K562 (cell line): Measurements from ENCODE around the gene HSF2. TPM values are rescaled to one million over a fixed set of nuclear protein-coding genes. Genes with fewer than 3 reads are reported as not detected.

Source experiments
- CEBPG ChIP-seq, 3 experiments: fragments of 200-800 bp in 1 of 3; sonication (Bioruptor generic) in 1 of 3; sonication (generic) in 1 of 3; formaldehyde crosslinking in 1 of 3; IDR thresholded peaks in 2 of 3; conservative IDR thresholded peaks in 1 of 3; 2 replicates each; pipeline versions ENCODE4 v1.6.1 to v1.8.0; 2016 to 2022; ENCODE audit warnings: missing compliant biosample characterization in 2 of 3, missing genetic modification characterization in 2 of 3, mild to moderate bottlenecking in 1 of 3, missing genetic modification reagents in 1 of 3
- CEBPZ ChIP-seq: fragments of 150-350 bp; IDR thresholded peaks from 2 replicates; pipeline ENCODE4 v1.6.1; 2014; ENCODE audit warnings: low read depth, mild to moderate bottlenecking, low read length, borderline replicate concordance
- FOXP4 ChIP-seq: sonication (generic); formaldehyde crosslinking; IDR thresholded peaks from 2 replicates; pipeline ENCODE4 v1.8.0; 2022; ENCODE audit warnings: mild to moderate bottlenecking, missing genetic modification reagents, borderline replicate concordance
- MBD2 ChIP-seq: sonication (generic); IDR thresholded peaks from 2 replicates; pipeline ENCODE4 v1.6.1; 2016; ENCODE audit warnings: low read depth, borderline replicate concordance
- OTX1 ChIP-seq: fragments of 450-650 bp; formaldehyde crosslinking; IDR thresholded peaks from 2 replicates; pipeline ENCODE4 v1.4.0; 2022; ENCODE audit warnings: mild to moderate bottlenecking
- PHF20 ChIP-seq: fragments of 450-650 bp; IDR thresholded peaks from 2 replicates; pipeline ENCODE4 v1.6.1; 2018; ENCODE audit not compliant: partially characterized antibody
- PML ChIP-seq: IDR thresholded peaks from 2 replicates; pipeline ENCODE4 v1.6.1; 2012; ENCODE audit warnings: low read length, inconsistent platforms
- POLR2AphosphoS2 ChIP-seq: IDR thresholded peaks from 2 replicates; pipeline ENCODE4 v1.6.1; 2012; ENCODE audit warnings: low read length, improper control_type of control experiment
- SRSF3 ChIP-seq: fragments of 200-400 bp; formaldehyde crosslinking; IDR thresholded peaks from 2 replicates; pipeline ENCODE4 v1.6.1; 2016; ENCODE audit warnings: mild to moderate bottlenecking, low read length, moderate library complexity; ENCODE audit not compliant: insufficient read depth
- TAF15 ChIP-seq: fragments of 200-400 bp; formaldehyde crosslinking; IDR thresholded peaks from 2 replicates; pipeline ENCODE4 v1.6.1; 2017; ENCODE audit warnings: mild to moderate bottlenecking, low read depth, low read length, moderate library complexity
- TARDBP ChIP-seq: fragments of 450-650 bp; IDR thresholded peaks from 2 replicates; pipeline ENCODE4 v1.6.1; 2016
- TCFL5 ChIP-seq: fragments of 250-450 bp; sonication (Bioruptor Pico); conservative IDR thresholded peaks from 2 replicates; pipeline ENCODE4 v1.6.1; 2021; ENCODE audit warnings: mild to moderate bottlenecking, moderate library complexity, matching md5 sums
- ZBTB8A ChIP-seq: fragments of 450-650 bp; IDR thresholded peaks from 2 replicates; pipeline ENCODE4 v1.6.1; 2018; ENCODE audit warnings: mild to moderate bottlenecking, moderate library complexity; ENCODE audit not compliant: partially characterized antibody
- ZC3H11A ChIP-seq: IDR thresholded peaks from 2 replicates; pipeline ENCODE4 v1.6.1; 2012; ENCODE audit warnings: low read depth, low read length, improper control_type of control experiment
- ZNF311 ChIP-seq: fragments of 250-450 bp; sonication (Bioruptor Pico); IDR thresholded peaks from 2 replicates; pipeline ENCODE4 v1.4.0; 2020; ENCODE audit warnings: mild to moderate bottlenecking, moderate library complexity
- ZNF398 ChIP-seq: fragments of 250-450 bp; sonication (Bioruptor Pico); IDR thresholded peaks from 2 replicates; pipeline ENCODE4 v1.8.0; 2021; ENCODE audit warnings: moderate library complexity, mild to moderate bottlenecking, inconsistent platforms
- ZNF57 ChIP-seq: fragments of 450-650 bp; formaldehyde crosslinking; IDR thresholded peaks from 2 replicates; pipeline ENCODE4 v1.4.0; 2020; ENCODE audit warnings: mild to moderate bottlenecking, moderate library complexity
- ZNF589 ChIP-seq: fragments of 200-800 bp; sonication (Bioruptor generic); IDR thresholded peaks from 2 replicates; pipeline ENCODE4 v1.6.1; 2016; ENCODE audit warnings: low read depth, missing genetic modification characterization, missing compliant biosample characterization
- polyA plus RNA-seq, 8 experiments: library from polyadenylated mRNA; depleted of rRNA in 4 of 8; stranded (reverse) in 5 of 8; unstranded in 3 of 8; fragments of >200 nt; fragmentation: Nextera tagmentation in 2 of 8; fragmentation: Illumina TruSeq in 1 of 8; extraction: Ambion mirVana in 2 of 8; extraction: Trizol in 1 of 8; gene quantifications; 2 replicates each; pipeline versions ENCODE4 v1.2.1 to v1.2.3, GENCODE V29; 2011 to 2014; ENCODE audit warnings: inconsistent platforms in 1 of 8, missing spikeins in 1 of 8
- total RNA-seq, 7 experiments: library from RNA; depleted of rRNA in 6 of 7; stranded (reverse); fragments of >200 nt in 6 of 7; fragmentation: Illumina TruSeq in 2 of 7; extraction: Trizol in 2 of 7; gene quantifications; 2 replicates each; pipeline versions ENCODE4 v1.2.1 to v1.2.3, GENCODE V29; 2011 to 2021; ENCODE audit warnings: low replicate concordance in 1 of 7

HSF2 gene
- total and polyA plus RNA-seq, 9 of the 15 experiments (the other 6 are each of a cell fraction or from before 2014, with no cell fraction given) = 19.1 to 73.1 (median 29.2) TPM

- TF ChIP-seq MBD2 = peak; percentile 96
- TF ChIP-seq PML = no peak
- no peak for TF ChIP-seq TARDBP
- no peak for TF ChIP-seq CEBPG (CRISPR knock-in tag; IDR thresholded peaks at IDR 0.05)
- TF ChIP-seq CEBPG (tag; conservative IDR thresholded peaks at IDR 0.05 in 1 of 2, IDR thresholded peaks at IDR 0.05 in 1 of 2) = no peak
- no peak for TF ChIP-seq ZC3H11A
- no peak for TF ChIP-seq ZNF589 (CRISPR knock-in tag)
- TF ChIP-seq FOXP4 (CRISPR knock-in tag) = no peak
- no peak for TF ChIP-seq TCFL5 (CRISPR knock-in tag)
- TF ChIP-seq TAF15 = no peak
- TF ChIP-seq OTX1 (CRISPR knock-in tag) = no peak
- TF ChIP-seq ZNF311 (CRISPR knock-in tag) = no peak
- 0 out of 2 replicates have a peak, but pooled peaks have one; percentile 43 for TF ChIP-seq SRSF3
- no peak for TF ChIP-seq ZNF57 (CRISPR knock-in tag)
- no peak for TF ChIP-seq ZNF398
- no peak for TF ChIP-seq POLR2AphosphoS2
- peak; percentile 21 for TF ChIP-seq PHF20
- peak; percentile 13; the same call in 1 of the 2 replicates for TF ChIP-seq CEBPZ
- no peak for TF ChIP-seq ZBTB8A
Measured at GRCh38 chr6:122399348-122400120, at the start of gene HSF2 (continued).
